Myocyte (in vitro differentiated cells): Measurements from ENCODE around the gene MYPN. TPM values are rescaled to one million over a fixed set of nuclear protein-coding genes. Genes with fewer than 3 reads are reported as not detected.

Source experiments
- DNase-seq: peaks from one replicate; pipeline ENCODE4 v3.0.0-alpha.2; 2012; ENCODE audit warnings: low read depth
- total RNA-seq: library from RNA; depleted of rRNA; stranded (reverse); fragments of >200 nt; gene quantifications from 2 replicates; pipeline ENCODE4 v1.2.3, GENCODE V29; 2014

The MYPN gene
- total RNA-seq, 1 donor from 2014 or later, result 119 TPM

GRCh38 chr10:68088740-68089139 is 20.5 kb upstream of the MYPN start:
- no peak for DNase-seq

- DNase-seq, result no peak
These were observed 18.7 kb upstream of the MYPN start for GRCh38 chr10:68090586-68090985.

DNA sequence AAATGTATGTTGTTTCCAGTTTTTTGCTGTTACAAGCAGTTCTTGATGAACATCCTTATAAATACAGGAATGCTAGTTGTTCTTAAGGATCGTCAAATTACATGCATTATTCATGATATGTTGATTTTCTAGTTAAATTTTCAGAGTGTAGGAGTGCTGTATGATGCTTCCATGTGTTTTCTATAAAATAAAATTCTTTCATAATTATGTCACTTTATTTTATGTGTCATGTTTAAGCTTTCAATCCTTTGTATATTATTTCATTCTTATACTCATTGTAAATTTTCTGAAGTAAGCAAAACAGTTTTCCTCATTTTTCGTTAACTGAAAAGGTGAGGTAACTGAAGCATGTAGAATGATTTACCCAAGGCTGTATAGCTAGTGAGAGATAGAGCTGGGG is 16.8 kb upstream of the MYPN start:
- no peak for DNase-seq

GRCh38 chr10:68095153-68095552 is 14.1 kb upstream of the MYPN start:
- no peak for DNase-seq

- DNase-seq, result peak; percentile 79
These were observed 12.3 kb upstream of the MYPN start for GRCh38 chr10:68096913-68097516.

DNA sequence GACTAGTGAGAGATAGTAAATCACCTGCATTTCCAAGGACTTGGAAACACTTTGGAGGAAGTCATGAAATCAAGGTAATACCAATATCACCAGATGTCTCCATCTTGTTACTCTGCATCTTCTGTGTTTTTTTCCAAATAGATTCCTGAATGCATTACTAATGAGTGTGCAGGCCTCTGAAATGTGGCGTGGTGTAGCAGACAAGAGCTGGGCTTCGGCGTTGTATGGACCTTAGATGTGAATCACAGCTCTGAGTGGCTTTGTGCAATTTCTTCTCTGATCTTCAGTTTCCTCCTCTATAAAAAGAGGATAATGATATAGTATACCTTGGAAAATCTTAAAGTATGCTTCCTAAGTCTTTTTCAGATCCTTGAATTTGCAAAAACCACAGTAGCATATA is 9.6 kb upstream of the MYPN start:
- no peak for DNase-seq

DNA sequence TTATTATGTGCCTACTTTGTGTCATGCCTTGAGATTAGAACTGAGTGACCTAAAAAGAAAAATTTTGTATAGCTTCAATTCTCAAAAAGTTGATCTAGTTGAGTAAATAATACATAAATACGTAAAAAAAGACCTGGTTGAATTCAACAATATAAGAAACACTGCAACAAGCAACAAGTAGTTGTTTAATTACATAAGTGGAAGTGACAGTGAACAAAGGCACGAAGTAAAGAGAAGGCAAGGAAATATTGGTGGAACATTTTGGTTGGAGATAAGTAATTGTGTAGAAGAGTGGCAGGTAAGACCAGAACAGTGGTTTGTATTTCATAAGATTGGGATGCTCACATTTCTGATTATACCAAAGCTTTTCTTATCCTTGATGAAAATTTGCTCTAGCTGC is 8.2 kb upstream of the MYPN start:
- DNase-seq, result no peak

DNA sequence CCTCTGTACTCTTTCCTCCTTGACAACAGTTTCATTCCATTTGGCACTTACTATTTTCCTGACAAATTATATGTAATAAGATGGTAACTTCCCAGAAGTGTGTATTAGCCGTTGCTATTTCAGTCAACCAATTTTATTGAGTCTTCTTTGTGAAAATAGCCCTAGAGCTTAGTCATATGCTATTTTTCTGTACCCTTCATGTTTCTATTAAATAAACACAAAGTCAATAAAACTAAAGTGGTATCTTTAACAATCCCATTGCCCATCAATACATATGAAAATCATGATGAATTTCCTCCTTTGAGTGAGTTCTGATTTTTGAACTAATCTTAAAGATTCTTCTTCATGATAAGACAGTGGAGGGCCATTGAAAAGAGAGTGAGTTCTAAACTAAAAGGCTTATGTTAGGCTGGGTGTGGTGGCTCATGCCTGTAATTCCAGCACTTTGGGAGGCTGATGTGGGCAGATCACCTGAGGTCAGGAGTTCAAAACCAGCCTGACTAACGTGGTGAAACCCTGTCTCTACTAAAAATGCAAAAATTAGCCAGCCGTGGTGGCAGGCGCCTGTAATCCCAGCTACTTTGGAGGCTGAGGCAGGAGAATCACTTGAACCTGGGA is 5.9 kb upstream of the MYPN start:
- DNase-seq, result no peak

- no peak for DNase-seq
These were observed 5.4 kb upstream of the MYPN start for GRCh38 chr10:68103901-68104300.

GRCh38 chr10:68105820-68106219 is 3.5 kb upstream of the MYPN start:
- DNase-seq, result peak; percentile 88

GRCh38 chr10:68106656-68107055 is 2.6 kb upstream of the MYPN start:
- DNase-seq, result peak; percentile 97

- no peak for DNase-seq
These were observed 1.6 kb upstream of the MYPN start for GRCh38 chr10:68107651-68108050.

DNA sequence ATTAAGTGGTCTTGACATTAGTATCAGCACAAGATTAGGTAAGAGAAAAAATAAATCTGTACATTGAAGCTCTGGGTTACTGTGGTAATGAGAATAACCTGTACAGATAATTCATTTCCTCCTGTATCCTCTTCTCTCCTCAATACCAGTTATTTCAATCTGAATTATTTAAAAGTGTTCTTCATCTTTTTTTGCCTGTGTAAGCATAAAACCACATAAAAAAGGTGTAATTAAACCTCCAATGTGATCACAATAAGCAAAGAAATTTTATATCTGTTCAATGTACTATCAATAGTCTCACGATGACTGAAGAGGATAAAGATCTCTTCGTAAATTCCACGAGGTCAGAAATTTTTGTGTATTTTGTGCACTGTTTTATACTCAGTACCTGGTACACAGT is 1.2 kb upstream of the MYPN start:
- DNase-seq, result no peak

DNA sequence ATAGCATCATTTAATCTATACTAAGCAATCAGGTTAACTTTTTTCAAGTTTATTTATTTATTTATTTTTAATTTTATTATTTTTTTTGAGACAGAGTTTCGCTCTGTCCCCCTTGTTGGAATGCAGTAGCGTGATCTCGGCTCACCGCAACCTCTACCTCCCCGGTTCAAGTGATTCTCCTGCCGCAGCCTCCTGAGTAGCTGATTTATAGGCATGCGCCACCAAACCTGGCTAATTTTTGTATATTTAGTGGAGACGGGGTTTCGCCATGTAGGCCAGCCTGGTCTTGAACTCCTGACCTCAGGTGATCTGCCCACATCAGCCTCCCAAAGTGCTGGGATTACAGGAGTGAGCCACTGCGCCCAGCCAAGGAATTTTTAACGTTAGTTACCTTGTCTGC is 635 bp upstream of the MYPN start:
- no peak for DNase-seq

GRCh38 chr10:68110027-68110426 is 739 bp downstream of the MYPN start:
- DNase-seq, result peak; percentile 92

GRCh38 chr10:68111584-68111983 is 2.3 kb downstream of the MYPN start:
- DNase-seq, result no peak

DNA sequence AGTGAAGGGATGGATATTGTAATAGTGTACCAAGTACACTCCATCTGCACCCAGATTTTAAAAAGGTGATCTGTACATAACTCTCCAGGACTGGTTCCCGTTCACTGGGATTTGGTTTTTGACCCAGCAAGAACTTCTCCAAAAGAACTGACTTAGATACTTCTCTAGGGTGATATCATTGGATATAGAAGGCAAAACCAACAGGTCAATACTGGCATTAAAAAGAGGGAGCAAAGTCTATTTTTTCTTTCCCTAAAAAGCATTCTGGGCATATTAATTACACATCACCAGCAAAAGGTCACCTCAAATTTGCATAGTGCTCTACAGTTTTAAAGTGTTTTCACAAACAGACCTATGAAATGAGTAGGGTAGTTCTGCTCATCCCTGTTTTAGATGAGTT is 3.5 kb downstream of the MYPN start:
- DNase-seq, result no peak

GRCh38 chr10:68118657-68119056 is 9.4 kb downstream of the MYPN start:
- DNase-seq, result no peak

GRCh38 chr10:68121020-68121743 is 11.9 kb downstream of the MYPN start:
- DNase-seq, result no peak

GRCh38 chr10:68121852-68122251 is 12.6 kb downstream of the MYPN start:
- peak; percentile 92 for DNase-seq

DNA sequence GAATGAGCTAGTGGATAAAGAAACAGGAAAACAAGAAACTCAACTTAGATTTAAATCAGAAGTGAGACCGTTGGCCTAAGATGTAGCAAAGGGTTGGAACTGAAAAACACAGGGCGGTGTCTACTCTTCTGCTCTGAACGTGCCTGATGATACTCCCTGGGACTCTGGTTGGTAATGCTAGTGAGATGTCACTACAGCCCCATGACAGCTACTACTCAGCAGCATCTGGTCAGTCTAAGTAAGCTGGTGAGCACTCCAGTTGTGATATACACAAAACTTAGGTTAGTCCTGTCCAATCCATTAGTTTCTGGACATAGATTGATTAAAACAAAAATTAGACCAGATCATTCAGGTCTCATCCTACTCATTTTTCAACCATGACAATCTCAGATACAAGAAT is 15.4 kb downstream of the MYPN start:
- DNase-seq, result no peak

- DNase-seq, result no peak
These were observed 16.5 kb downstream of the MYPN start for GRCh38 chr10:68125772-68126171.

DNA sequence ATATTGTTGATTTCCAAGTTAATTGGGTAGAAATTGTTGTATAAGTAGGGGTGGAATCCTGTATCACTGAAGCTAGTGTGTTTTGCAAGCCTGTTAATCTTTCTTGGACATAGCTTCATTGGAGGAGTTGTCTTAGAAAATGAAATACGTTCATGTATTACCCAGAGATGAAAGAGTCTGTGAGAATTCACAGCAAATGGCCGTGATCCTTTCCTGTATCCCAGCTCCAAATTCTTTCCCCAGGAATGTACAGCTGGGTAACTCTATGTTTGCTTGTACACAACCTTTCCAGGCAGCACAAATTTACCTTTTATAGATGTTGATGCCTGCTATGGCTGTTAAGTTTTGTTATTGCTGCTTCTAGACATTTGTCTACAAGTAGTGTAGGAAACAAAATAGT is 18.7 kb downstream of the MYPN start:
- DNase-seq, result no peak
